GM18519 (cell line): Measurements from ENCODE around the gene TMEM250.

Experiments
- ATAC-seq: cut with Tn5 transposase; IDR thresholded peaks from one replicate; pipeline ENCODE4 v1.9.1; 2021; ENCODE audit warnings: mild to moderate bottlenecking, moderate library complexity; ENCODE audit not compliant: unreplicated experiment, low FRiP score

Gene TMEM250

GRCh38 chr9:136098210-136098609 lies 20.5 kb downstream of the TMEM250 start:
- ATAC-seq, result no peak

- ATAC-seq, result no peak
These were observed 22.1 kb downstream of the TMEM250 start for GRCh38 chr9:136096505-136097001.

- no peak for ATAC-seq
These were observed 23.3 kb downstream of the TMEM250 start, which contains the start of gene NACC2 for GRCh38 chr9:136095070-136096058. TSS of gene NACC2 (minus strand) at chr9:136095289. CDS start at chr9:136050521, 44,768 bp downstream.

- no peak for ATAC-seq
These were observed 24.4 kb downstream of the TMEM250 start for GRCh38 chr9:136093995-136094881.

GRCh38 chr9:136093346-136093986 lies 25.2 kb downstream of the TMEM250 start:
- ATAC-seq, result no peak

GRCh38 chr9:136092741-136093140 lies 25.9 kb downstream of the TMEM250 start:
- no peak for ATAC-seq

GRCh38 chr9:136092353-136092650 lies 26.4 kb downstream of the TMEM250 start:
- ATAC-seq, result no peak

GRCh38 chr9:136091582-136092352 lies 26.9 kb downstream of the TMEM250 start:
- no peak for ATAC-seq

GRCh38 chr9:136090768-136091581 lies 27.7 kb downstream of the TMEM250 start:
- no peak for ATAC-seq

GRCh38 chr9:136090056-136090735 lies 28.5 kb downstream of the TMEM250 start:
- ATAC-seq, result no peak

GRCh38 chr9:136089697-136090045 lies 29.0 kb downstream of the TMEM250 start:
- no peak for ATAC-seq

- no peak for ATAC-seq
These were observed 29.6 kb downstream of the TMEM250 start for GRCh38 chr9:136088939-136089696.

- ATAC-seq, result no peak
These were observed 30.2 kb downstream of the TMEM250 start for GRCh38 chr9:136088481-136088938.

- no peak for ATAC-seq
These were observed 30.8 kb downstream of the TMEM250 start for GRCh38 chr9:136087741-136088480.

- ATAC-seq, result no peak
These were observed 31.5 kb downstream of the TMEM250 start for GRCh38 chr9:136086951-136087740.

GRCh38 chr9:136086213-136086881 lies 32.3 kb downstream of the TMEM250 start:
- no peak for ATAC-seq
